ENCODE results near the gene C1orf210. TPM values are rescaled to one million over a fixed set of nuclear protein-coding genes. Genes with fewer than 3 reads are reported as not detected.

Gene C1orf210
- total RNA-seq, 1 experiment from 2014 or later = 12.8 TPM

- Mint-ChIP-seq H3K4me1 (peaks cover 11% of the 10 kb centered on the region), H3K36me3 (peaks cover 5% of the 10 kb centered on the region), H3K27ac (no peak overlapping the region), H3K9me3 (peaks cover 21% of the 10 kb centered on the region), H3K4me3 (no peak overlapping the region), H3K27me3 (ENCODE audit: low read depth) (peaks cover 1% of the 10 kb centered on the region; the same call in 1 of the 2 replicates)
- ATAC-seq (no peak), DNase-seq (ENCODE audit: low spot score) (no peak)
- TF ChIP-seq STAT6 (CRISPR knock-in tag; conservative IDR thresholded peaks at IDR 0.05; ENCODE audit: low read depth) = no peak
- no peak for TF ChIP-seq ATF2 (CRISPR knock-in tag; IDR thresholded peaks at IDR 0.05; ENCODE audit: borderline replicate concordance, low read depth)
- TF ChIP-seq TEAD1 (CRISPR knock-in tag; IDR thresholded peaks at IDR 0.05) = no peak
- TF ChIP-seq ZNF121 (CRISPR knock-in tag; IDR thresholded peaks at IDR 0.05) = no peak
- no peak for TF ChIP-seq E2F4 (CRISPR knock-in tag; IDR thresholded peaks at IDR 0.05; ENCODE audit: borderline replicate concordance, low read depth)
- CTCF ChIA-PET = no interaction called here
- POLR2A ChIA-PET = no interaction called here
Observed at GRCh38 chr1:43322506-43322905, 37.1 kb upstream of the C1orf210 start.

GRCh38 chr1:43321331-43321891 lies 36.0 kb upstream of the C1orf210 start:
- CTCF ChIA-PET = interaction anchor here (0.7 to 1.5 kb wide), 2 partner anchors 9 to 93 kb away, joined by 3 to 8 read pairs; no protein-coding TSS in a partner anchor
- no peaks in the 10 kb centered on the region for H3K36me3 Mint-ChIP-seq
- peaks cover 11% of the 10 kb centered on the region for H3K4me1 Mint-ChIP-seq
- POLR2A ChIA-PET = no interaction called here
- H3K27ac Mint-ChIP-seq = no peak overlapping the region
- no peak for TF ChIP-seq NFE2L1 (CRISPR knock-in tag; IDR thresholded peaks at IDR 0.05)
- no peak for TF ChIP-seq MAX (CRISPR knock-in tag; IDR thresholded peaks at IDR 0.05)
- no peak for TF ChIP-seq TEAD1 (CRISPR knock-in tag; IDR thresholded peaks at IDR 0.05)
- DNase-seq (ENCODE audit: low spot score) (no peak), ATAC-seq (no peak)
- H3K27me3 Mint-ChIP-seq (ENCODE audit: low read depth) = no peaks in the 10 kb centered on the region
- peaks cover 13% of the 10 kb centered on the region for H3K9me3 Mint-ChIP-seq
- no peak overlapping the region for H3K4me3 Mint-ChIP-seq

GRCh38 chr1:43319766-43320165 lies 34.4 kb upstream of the C1orf210 start:
- H3K27me3 Mint-ChIP-seq (ENCODE audit: low read depth) = no peaks in the 10 kb centered on the region
- peaks cover 1% of the 10 kb centered on the region for H3K9me3 Mint-ChIP-seq
- ChIA-PET CTCF (no interaction called here), POLR2A (no interaction called here)
- TF ChIP-seq ZNF219 (CRISPR knock-in tag; IDR thresholded peaks at IDR 0.05; ENCODE audit: borderline replicate concordance) (no peak), ZNF425 (CRISPR knock-in tag; conservative IDR thresholded peaks at IDR 0.05) (no peak), TEAD4 (CRISPR knock-in tag; IDR thresholded peaks at IDR 0.05) (no peak), CDX4 (CRISPR knock-in tag; IDR thresholded peaks at IDR 0.05; ENCODE audit: borderline replicate concordance) (no peak), CTCF (IDR thresholded peaks at IDR 0.05) (no peak), E2F1 (CRISPR knock-in tag; IDR thresholded peaks at IDR 0.05) (no peak), CBFB (CRISPR knock-in tag; IDR thresholded peaks at IDR 0.05; ENCODE audit: low read depth) (no peak), KAT7 (CRISPR knock-in tag; IDR thresholded peaks at IDR 0.05; ENCODE audit: borderline replicate concordance) (no peak), NFATC4 (CRISPR knock-in tag; IDR thresholded peaks at IDR 0.05) (no peak), ZNF121 (CRISPR knock-in tag; IDR thresholded peaks at IDR 0.05) (no peak), TCF7 (CRISPR knock-in tag; IDR thresholded peaks at IDR 0.05; ENCODE audit: low read depth) (no peak), ELF4 (CRISPR knock-in tag; IDR thresholded peaks at IDR 0.05; ENCODE audit: low read depth) (no peak)
- no peaks in the 10 kb centered on the region for H3K36me3 Mint-ChIP-seq
- H3K4me1 Mint-ChIP-seq = peaks cover 10% of the 10 kb centered on the region
- ATAC-seq = no peak
- no peak overlapping the region for H3K4me3 Mint-ChIP-seq
- DNase-seq (ENCODE audit: low spot score) = no peak
- no peak overlapping the region for H3K27ac Mint-ChIP-seq
